GM12873 (cell line): ENCODE results near the gene PIGL.

Experiments used
- CTCF ChIP-seq: IDR thresholded peaks from 2 replicates; pipeline ENCODE4 v1.5.1; 2012; ENCODE audit warnings: low read depth, mild to moderate bottlenecking, moderate library complexity, low read length, control low read depth; ENCODE audit not compliant: insufficient read depth; ENCODE audit errors: missing control alignments

PIGL gene

GRCh38 chr17:16345565-16345964 lies 128.6 kb downstream of the PIGL start:
- TF ChIP-seq CTCF = no peak

GRCh38 chr17:16346721-16347271 lies 129.8 kb downstream of the PIGL start:
- TF ChIP-seq CTCF = no peak

- TF ChIP-seq CTCF = no peak
These were observed 131.6 kb downstream of the PIGL start for GRCh38 chr17:16348586-16348985.

- no peak for TF ChIP-seq CTCF
These were observed 132.4 kb downstream of the PIGL start for GRCh38 chr17:16349431-16349830.

- no peak for TF ChIP-seq CTCF
These were observed 134.8 kb downstream of the PIGL start for GRCh38 chr17:16351831-16352230.

GRCh38 chr17:16352303-16352666 lies 135.3 kb downstream of the PIGL start:
- no peak for TF ChIP-seq CTCF

GRCh38 chr17:16352667-16353316 lies 135.8 kb downstream of the PIGL start:
- TF ChIP-seq CTCF = no peak
